ENCODE data around the gene NEURL4. TPM values are rescaled to one million over a fixed set of nuclear protein-coding genes. Genes with fewer than 3 reads are reported as not detected.
"Not testable (repeated sequence)": the region's sequence is repeated elsewhere in the genome, so short reads cannot be mapped to it uniquely, and the experiment has no call there.

The NEURL4 gene
- total RNA-seq, 2 donors from 2014 or later: 24.8 to 38.8 TPM

GRCh38 chr17:7351665-7352502 is 22.7 kb upstream of the NEURL4 start, which contains the start of gene KCTD11:
TSS of gene KCTD11 (plus strand) at chr17:7352162.
- peak; percentile 79 to 80 for ATAC-seq
- intact Hi-C loops (cut with DNase I): loop anchor here in 1 of 2 donors (2.0 kb wide), 1 partner anchor 209 kb away; the partner anchor contains the start of gene SENP3

GRCh38 chr17:7348478-7349242 is 19.5 kb upstream of the NEURL4 start:
- ATAC-seq (no peak), DNase-seq (no peak)
- intact Hi-C loops (cut with DNase I): loop anchor here in 1 of 2 donors (5.0 kb wide), 1 partner anchor 66 kb away; the partner anchor contains the start of gene SLC2A4

More at GRCh38 chr17:7351665-7352502, 22.7 kb upstream of the NEURL4 start, which contains the start of gene KCTD11:
- DNase-seq: peak; percentile 93

GRCh38 chr17:7347630-7348477 is 18.7 kb upstream of the NEURL4 start:
- no peak for ATAC-seq
- DNase-seq: no peak
- intact Hi-C loops (cut with DNase I): loop anchor here in 1 of 2 donors (5.0 kb wide), 1 partner anchor 66 kb away; the partner anchor contains the start of gene SLC2A4

DNA sequence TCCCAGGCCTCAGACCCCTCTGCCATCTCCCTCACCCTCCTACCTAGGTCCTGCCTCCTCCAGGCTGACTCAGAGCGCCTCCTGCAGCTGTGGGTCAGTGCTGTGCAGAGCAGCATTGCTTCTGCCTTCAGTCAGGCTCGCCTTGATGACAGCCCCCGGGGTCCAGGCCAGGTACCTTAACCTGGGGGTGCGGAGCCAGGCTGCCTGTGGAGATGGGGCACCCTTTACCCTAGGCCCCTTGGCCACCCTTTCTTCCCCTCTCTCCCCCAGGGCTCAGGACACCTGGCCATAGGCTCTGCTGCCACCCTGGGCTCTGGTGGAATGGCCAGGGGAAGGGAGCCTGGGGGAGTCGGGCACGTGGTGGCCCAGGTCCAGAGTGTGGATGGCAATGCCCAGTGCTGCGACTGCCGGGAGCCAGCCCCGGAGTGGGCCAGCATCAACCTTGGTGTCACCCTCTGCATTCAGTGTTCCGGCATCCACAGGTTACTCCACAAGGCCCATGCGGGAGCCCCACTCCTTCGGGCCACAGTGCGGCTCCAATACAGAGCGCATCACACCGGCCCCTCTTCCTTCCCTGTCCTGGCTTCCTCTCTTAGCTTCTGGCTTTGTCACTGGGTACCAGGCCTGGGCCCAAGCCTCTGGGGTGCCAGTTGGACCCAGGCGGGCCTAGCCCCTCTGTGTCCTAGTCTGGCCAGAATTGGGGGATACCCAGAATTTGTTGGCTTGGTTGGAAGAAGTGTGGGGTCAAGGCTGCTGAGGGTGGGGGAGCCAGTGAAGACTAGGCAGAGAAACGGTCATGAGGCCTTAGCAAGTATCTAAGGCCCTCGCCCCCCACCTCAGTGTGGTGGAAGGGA is 17.9 kb upstream of the NEURL4 start:
- intact Hi-C loops (cut with DNase I): loop anchor here in 1 of 2 donors (5.0 kb wide), 1 partner anchor 65 kb away; the partner anchor contains the start of gene SLC2A4
- DNase-seq (no peak), ATAC-seq (no peak)

DNA sequence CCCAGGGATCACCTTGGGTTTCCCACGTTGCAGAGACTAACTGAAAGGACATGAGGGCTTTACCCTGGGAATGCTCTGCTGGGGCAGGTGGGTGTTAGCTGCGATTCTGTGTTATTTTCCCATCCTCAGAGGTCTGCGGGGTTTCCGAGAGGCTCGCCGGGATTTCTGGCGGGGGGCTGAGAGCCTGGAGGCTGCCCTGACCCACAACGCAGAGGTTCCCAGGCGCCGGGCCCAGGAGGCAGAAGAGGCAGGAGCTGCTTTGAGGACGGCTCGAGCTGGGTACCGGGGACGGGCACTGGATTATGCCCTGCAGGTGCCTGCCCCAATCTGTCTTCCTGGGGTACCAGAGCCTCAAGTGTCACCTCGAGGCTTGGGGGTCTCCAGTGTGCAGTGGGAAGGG is 14.1 kb upstream of the NEURL4 start:
- intact Hi-C loops (cut with DNase I): no loop called here
- DNase-seq (no peak), ATAC-seq (no peak)

DNA sequence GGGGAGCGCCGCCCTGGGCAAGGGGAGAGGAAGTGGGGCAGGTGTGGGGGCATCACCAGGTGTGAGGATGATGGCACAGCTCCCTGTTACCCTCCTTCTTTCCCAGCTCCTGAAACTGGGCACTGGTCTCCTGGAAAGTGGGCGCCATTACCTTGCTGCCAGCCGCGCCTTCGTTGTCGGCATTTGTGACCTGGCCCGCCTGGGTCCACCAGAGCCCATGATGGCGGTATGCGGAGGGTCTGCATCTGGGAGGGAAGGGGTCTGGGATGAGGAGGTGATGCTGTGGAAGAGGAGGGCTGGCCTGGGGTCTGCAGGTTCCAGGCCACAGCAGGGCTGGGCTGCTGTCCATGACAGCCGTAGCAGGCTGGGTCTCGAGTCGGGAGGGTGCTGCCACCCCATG is 12.7 kb upstream of the NEURL4 start:
- intact Hi-C loops (cut with DNase I): no loop called here

GRCh38 chr17:7340179-7340578 is 11.0 kb upstream of the NEURL4 start:
- ATAC-seq: no peak
- intact Hi-C loops (cut with DNase I): no loop called here
- no peak for DNase-seq

More for the DNA sequence above, 12.7 kb upstream of the NEURL4 start:
- ATAC-seq (no peak), DNase-seq (no peak)

- intact Hi-C loops (cut with DNase I); DNase-seq; ATAC-seq: not testable (repeated sequence)
Measured at GRCh38 chr17:7337600-7337999, 8.5 kb upstream of the NEURL4 start.

DNA sequence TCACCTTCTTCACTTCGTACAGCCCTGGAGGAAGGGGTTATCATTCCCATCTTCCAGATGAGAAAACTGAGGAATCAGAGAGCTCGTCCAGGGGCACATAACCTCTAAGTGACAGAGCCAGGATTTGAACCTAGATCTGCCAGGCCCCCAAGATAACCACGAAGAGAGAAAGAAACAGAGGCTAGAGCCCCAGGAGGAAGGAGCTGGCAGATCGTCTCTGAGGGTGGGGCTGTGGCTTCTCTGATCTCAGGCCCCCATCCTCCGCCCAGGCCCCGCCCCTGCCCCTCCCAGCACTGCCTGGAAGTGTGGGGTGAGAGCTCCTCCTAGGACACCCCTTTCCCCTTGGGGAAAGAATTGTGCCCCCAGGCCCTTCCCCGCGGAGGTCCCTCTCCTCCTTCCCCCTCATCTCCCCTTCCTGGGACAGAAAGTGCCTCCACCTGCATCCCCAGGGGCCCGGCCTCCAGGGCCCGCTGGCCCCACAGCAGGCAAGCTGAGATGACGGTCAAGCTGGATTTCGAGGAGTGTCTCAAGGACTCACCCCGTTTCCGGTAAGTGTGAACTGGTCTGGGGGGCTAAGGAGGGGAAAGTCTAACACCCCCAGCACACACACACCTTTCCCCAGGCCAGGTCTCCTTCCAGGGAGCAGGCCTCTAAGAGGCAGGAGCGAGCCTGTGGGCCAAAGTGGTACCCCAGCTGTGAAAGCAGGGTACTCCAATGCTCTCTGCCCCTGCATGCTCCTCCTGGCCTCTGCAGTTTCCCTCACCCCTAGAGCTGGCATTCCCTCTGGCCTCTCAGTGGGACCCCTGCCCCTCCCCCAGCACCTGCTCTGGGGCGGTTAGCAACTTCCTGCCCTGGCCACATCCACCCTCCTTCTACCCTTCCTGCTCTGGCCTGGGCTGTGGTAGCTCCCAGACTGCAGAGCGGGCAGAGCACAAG is 7.4 kb upstream of the NEURL4 start, which contains the start of gene ACAP1:
TSS of gene ACAP1 (plus strand) at position 290 of the 936 bp plus-strand sequence. CDS start at position 496, 206 bp downstream.
- intact Hi-C loops (cut with DNase I): no loop called here
- ATAC-seq (peak; percentile 65 to 86), DNase-seq (no peak)

DNA sequence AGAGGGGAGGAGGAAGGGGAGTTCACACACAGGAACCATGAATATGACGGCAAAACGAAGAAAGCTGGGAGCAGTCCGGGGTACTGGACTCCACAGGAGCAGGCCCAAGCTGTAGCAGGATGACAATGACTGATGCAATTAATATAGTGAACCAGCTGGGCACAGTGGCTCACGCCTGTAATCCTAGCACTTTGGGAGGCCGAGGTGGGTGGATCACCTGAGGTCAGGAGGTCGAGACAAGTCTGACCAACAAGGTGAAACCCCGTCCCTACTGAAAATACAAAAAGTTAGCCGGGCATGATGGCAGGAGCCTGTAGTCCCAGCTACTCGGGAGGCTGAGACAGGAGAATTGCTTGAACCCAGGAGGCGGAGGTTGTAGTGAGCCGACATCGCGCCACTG is 6.6 kb upstream of the NEURL4 start:
- intact Hi-C loops (cut with DNase I); ATAC-seq; DNase-seq: not testable (repeated sequence)

- DNase-seq: no peak
- intact Hi-C loops (cut with DNase I): no loop called here
- no peak for ATAC-seq
Measured at GRCh38 chr17:7334938-7335538, 5.9 kb upstream of the NEURL4 start.

- DNase-seq; intact Hi-C loops (cut with DNase I); ATAC-seq: not testable (repeated sequence)
Measured at GRCh38 chr17:7332600-7333069, 3.5 kb upstream of the NEURL4 start.

DNA sequence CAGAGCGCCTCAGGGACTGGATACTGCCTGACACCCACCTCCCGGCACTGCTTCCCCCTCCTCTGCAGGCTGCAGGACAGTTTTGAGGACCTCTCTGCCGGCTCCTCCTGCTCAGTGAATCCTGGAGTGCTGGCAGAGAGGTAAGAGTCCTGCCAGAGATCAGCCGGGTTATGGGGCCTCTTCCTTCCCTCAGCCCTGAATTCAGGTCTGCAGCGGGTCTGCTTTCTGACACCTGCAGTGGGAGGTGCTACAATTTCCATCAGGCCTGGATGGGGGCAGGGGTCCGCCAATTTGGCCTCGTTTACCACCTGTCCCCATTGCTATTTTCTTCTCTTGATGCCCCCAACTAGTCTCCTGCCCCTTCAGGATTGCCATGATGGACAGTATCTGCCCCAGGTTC is 3.0 kb upstream of the NEURL4 start:
- intact Hi-C loops (cut with DNase I): no loop called here
- DNase-seq: no peak
- no peak for ATAC-seq

- ATAC-seq (no peak), DNase-seq (no peak)
- intact Hi-C loops (cut with DNase I): no loop called here
Measured at GRCh38 chr17:7330638-7331015, 1.5 kb upstream of the NEURL4 start.

DNA sequence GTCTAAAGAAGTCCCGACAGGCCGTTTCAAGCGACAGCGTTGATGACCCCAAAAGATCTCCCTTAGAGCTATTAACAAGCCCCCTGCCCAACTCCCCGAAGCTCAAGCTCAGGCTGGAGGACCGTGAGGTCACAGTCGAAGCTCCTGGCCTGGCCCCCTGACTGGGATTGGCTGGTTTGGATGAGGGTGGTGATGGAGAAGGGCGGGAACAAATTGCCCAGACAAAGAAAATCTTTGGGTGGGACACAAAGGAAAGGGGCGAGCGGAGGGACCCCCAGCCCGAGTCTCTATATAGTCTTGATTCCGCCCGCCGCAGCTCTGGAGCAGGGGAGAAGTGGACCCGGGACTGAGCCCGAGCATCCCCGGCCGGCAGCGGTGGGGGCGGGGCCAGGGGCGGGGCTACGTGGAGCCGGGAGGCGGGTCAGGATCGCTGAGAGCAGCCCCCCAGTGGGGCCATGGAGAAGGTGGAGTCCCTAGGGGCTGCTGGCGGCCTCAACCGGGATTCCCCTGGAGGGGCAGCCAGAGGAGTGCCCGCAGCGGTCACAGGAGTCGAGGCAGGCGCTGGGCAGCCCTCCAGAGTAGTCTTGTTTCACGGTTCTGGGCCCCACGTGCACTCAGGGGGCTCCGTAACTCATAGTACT is 982 bp upstream of the NEURL4 start:
- intact Hi-C loops (cut with DNase I): no loop called here
- DNase-seq: peak; percentile 85
- peak; percentile 69 to 81 for ATAC-seq
